Activated CD4-positive, alpha-beta T cell treated with anti-CD3 and anti-CD28 coated beads, Interleukin-2, amount 50 U/mL, for 24 hours (primary cell): Measurements from ENCODE around the gene OCA2.
"Not testable (repeated sequence)": the region's sequence is repeated elsewhere in the genome, so short reads cannot be mapped to it uniquely, and the experiment has no call there.

Source experiments
- DNase-seq, 2 donors: peaks; one replicate each; pipeline ENCODE4 v3.0.0-alpha.2; 2020; ENCODE audit warnings: low read depth in 1 of 2, low spot score in 1 of 2

Gene OCA2

DNA sequence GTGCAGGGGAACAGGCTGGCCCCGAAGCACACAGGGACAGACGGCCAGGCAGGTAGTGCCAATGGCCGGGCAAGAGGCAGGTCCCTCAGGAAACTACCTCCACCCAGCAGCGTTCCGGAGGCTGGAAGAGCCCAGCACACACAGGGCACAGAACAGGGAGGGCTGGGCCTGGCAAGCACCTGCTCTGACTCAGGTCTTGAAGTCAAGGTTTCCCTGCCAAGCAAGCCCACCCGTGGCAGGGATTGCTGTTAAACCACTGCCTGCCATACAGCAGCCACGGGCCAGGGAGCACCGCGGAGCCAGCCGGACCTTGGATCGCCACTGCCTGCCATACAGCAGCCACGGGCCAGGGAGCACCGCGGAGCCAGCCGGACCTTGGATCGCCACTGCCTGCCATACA, 22.5 kb upstream of the OCA2 start:
- not testable (repeated sequence) for DNase-seq

DNA sequence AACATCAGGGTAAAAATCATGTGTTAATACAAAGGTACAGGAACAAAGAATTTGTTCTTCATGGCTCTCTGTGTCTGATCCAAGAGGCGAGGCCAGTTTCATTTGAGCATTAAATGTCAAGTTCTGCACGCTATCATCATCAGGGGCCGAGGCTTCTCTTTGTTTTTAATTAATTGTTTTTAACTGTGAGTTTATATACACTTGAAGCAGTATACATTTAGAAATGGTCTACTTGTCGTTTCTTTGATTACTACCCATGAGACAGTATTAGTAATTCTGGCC, 21.2 kb upstream of the OCA2 start:
- DNase-seq: no peak

DNA sequence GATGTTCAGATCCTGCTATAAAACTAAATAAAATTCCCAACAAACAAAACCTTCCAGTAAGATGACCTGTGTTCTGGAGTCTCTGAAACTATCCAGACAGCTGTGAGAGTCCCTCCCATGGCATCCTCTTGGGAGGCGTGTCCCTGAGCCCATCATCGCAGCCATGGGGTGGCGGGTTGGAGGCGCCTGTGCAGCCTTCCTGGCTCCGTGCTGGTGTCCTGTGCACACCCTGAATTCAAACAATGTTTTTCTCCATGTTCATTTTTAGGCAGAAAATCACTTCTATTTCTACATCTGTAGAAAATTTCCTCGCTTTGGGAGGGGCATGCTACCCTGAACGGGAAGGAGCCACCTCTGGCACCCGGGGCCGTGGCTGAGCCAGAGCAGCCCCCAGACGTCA, 19.4 kb upstream of the OCA2 start:
- DNase-seq: no peak

DNA sequence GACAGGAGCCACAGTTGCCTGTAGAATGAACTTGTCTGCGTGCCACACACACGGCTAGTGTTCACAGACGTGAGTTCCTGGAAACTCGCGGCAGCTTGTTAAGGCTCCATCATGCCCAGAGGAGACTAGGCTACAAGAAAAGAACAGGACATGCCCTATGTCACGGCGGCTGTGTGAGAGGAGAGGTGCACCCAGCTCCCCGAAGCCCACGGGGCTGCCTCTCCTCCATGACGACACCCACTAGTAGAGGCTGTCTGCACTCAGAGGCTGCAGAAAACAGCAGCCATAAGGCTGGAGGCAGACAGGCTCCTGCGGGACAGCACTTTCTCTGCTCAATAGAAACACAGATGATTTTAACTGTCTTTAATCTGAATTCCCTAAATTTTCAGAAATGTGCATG, 19.0 kb upstream of the OCA2 start:
- DNase-seq: no peak

DNA sequence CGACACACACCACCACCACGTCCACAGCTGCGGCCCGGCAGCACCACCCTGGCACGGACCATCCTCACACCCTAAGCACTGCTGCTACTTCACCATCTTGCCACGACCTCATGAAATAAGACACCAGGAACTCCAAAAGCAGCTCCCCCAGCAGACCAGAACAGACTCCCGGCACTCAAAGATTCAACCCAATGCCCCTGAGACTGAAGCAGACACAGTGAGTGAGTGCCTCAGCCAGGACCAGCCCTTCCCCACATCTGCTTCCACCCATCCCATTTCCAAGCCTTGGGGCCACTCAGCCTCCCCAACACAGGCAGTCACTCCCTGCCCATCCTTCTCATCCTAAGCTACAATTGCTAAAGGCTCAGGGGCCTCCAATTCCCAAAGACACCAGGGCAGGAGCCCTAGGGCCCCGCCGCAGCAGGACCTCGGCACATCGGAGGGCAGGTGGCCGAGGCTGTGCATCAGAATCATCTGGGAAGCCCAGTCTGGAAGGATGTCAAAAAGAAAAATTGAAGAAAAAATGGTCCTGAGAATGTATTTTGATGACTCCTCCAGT, 18.4 kb upstream of the OCA2 start:
- DNase-seq: no peak

DNA sequence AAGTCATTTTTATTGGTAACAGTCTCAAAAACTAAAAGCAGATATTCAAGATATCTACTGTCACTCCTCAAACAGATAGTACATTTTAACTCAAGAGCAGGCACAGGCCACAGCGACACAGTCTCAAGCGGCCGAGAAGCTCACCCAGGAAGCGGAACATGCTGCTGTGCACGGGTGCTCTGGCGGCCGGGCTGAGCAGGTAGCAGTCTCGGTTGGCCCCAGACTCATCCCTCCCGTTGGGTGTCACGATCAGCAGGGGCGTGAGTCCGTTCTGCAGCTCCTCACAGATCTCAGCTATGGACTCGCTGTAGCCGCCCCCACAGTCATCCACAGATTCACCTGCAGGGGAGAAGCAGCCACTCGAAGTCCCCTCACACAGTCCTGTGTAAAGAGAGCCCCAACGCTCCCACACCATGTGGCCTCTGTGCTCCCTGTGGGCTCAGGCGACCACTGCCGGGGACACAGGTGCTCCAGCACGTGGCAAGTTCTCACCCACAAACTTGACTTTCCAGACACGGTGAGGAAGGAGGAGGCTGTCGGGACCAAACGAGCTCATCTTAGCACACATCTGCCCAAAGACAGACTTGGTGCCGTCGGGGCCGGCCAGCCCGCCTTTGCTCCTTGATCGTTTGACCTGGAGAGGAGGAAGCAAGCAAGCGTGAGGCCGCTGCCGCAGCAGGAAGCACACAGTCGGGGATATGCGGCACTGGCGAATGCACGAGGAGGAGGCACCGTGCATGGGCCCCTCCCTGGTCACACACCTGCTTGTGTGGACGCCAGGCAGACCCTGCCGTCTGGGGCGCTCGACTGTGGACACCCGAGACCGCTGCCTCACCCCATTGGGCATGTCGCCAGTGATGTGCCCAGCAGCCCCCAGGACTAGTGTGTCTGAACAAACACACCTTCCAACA, 17.7 kb upstream of the OCA2 start:
- DNase-seq: no peak

DNA sequence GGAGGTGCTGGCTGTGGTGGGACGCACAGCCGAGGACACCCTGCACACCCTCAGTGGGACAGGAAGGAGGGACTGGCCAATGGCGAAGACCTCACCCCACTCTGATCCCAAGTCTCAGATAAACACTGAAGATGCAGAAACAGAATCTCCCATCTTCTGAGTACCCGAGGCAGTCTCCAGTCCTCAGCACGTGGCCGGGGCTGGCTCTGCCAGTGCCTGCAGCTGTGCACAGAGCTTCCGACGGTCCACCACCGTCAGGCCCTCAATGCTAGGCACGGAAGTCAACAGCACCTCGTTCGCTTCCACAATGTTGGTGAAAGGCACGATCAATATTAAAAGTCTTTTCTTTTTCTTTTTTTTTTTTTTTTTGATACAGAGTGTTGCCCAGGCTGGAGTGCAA, 16.8 kb upstream of the OCA2 start:
- no peak for DNase-seq

DNA sequence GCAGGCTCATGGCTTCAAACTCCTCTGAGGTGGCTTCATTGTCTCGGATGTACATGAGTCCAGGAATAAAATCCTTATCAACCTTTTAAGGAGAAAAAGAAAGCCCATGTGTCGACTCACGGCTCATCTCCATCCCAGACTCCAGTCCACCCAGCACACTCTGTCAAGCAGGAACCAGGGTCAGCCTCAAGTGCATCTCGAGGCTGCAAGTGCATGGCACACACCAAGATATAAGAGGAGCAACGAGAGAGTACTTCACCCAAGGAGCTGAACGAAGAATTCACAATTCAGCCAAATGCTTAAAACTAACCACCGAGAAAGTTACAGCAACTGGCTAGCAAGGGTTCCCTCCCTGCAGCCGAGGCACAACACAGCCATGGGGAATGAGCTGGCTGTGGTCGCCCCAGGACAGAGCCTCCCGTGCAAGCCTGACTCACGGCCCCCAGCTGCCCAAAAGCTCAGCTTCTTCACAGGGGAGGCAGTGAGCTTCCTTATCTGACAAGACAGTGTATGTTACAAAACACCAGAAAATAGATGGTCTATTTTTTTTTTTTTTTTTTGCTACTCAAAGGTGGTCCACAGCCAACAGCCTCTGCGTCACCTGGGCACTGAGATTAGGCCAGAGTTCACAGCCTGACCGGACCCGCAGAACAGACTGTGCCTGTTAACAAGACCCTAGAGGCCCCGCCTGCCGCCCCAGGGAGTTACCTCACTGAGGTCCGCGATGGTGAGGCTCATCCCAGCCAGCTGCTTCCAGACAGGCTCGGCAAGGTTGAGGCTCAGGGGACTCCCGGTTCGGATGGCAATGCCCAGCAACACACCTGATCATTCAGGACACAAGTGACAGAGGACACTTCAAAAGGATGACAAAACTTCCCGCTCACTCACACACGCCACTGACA, 15.9 kb upstream of the OCA2 start:
- DNase-seq: no peak

DNA sequence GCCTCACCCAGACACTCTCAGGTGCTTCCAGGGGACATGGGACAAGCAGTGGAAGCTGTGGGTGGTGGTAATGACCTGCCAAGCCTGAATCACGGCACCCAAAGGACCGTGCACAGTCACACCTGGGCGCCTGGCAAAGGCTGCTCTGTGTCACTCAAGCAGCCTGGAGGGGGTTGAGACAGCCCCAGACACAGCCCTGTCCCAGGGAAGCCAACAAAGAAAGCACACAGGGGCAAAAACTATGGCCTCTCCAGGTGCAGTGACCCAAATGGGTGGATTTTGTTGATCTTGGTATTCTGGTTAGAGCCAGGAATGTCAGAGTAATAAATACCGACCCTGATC, 15.0 kb upstream of the OCA2 start:
- no peak for DNase-seq

DNA sequence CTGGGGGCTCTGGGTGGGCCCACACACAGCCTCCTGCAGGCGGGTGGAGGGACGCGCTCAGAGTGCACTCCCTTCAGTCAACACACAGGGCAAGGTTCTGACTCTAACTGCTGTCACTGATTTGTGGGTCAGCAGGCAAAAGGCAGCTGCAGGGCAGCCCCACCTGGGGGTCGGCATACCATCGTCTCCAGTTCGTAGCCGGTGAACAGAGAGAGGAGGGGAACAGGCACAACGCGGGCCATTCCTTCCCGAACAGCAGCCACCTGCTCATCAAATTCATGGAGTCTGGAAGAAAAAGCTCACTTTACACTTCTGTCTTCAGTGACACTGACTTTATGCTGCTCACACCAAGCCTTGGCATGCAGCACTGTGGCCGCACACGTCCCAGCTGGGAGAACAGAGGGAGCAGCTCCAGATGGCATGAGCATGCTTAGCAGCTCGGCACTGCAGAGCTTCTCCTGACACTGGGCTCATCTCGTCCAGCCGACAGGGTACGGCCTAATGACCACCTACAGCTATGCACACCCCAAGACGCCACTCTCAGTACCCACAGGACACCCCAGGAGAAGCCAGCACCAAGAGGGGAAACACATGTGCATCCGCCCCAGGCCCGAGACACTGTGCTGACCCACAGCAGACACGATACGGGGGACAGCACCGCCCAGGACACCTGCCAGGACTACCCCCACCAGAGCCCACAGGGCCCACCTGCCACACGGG, 14.4 kb upstream of the OCA2 start:
- DNase-seq: no peak

DNA sequence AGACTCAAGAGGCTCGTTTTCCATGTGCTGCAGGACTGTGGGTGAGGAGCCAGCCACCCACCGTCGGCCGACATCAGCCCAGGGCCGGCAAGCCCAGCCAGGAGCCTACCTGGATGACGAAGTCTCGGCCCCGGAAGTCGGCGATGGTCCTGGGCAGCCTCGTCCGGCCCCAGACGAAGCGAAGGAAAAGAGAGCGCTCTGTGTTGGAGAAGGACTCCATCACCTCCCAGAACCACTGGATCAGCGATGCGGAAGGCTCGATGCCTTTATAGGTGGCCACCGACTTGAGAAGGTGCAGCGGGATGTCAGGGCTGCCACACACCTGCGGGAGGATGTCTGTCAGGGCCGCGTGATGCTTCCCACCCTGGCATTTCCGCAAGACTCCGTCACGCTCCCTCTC, 13.8 kb upstream of the OCA2 start:
- no peak for DNase-seq

DNA sequence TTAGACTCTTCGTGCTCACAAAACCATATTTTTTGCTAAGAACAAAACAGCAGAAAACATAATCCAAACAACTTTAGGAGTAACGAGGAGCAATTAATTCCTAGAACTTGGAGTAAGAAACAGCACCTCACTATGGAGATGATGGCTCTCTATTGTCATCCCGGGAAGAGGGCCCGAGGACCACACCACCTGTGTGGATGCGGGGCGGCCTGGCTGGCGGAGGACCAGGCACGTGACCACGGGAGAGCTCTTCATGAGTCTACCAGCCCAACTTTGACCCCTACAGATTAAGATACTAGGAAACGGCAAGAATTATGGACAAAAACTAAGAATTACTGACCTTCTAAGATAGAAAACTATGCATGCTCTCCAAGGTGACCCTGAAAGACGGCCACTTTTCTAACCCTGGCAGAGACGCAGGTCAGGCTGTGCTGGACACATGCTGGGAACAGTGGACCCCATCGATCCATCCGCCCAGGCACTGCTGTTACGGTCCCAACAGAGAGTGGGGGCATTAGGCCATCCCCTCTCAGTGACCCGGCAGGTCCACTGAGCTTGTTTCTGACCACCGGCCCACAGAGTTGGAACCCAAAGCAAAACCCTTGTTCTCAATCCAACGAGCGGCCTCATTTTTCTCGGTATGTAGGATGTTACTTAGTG, 13.1 kb upstream of the OCA2 start:
- DNase-seq: no peak

DNA sequence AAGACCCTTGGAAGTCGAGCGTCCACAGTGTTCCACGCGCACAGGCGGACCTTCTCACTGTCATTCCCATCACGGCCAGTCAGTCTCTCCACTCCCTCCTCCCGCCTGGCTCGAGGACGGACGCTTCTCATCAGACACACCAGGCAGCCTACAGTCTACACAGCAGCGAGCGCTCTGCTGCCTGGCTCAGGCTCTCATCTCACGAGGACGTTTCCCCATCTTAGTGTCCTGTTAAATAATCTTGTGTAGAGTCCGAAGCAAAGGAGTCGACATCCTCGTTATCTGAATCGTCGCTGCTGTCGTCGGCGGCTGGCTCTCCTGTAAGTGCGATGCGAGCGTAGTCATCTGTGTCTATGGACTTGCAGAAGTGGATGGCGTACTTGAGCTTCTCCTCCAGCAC, 12.4 kb upstream of the OCA2 start:
- no peak for DNase-seq

DNA sequence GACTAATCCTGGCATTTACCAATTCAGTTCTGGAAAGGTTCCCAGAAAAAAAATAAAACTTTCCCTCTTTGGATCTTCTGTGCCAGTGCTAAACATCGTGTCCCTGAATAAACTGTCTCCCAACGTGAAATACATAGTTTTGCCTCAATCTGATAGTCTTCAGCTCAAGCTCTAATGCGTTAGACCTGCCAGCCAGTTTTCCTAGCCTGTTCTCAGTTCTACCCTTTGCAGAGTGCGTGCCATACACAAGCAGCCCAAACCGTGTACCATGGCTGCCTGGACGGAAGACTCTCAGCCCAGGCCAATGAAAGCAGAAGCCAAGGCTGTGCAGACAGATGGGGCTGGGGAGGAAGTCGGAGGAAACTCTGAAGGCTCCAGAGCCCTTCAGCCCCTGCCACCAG, 11.4 kb upstream of the OCA2 start:
- DNase-seq: no peak

DNA sequence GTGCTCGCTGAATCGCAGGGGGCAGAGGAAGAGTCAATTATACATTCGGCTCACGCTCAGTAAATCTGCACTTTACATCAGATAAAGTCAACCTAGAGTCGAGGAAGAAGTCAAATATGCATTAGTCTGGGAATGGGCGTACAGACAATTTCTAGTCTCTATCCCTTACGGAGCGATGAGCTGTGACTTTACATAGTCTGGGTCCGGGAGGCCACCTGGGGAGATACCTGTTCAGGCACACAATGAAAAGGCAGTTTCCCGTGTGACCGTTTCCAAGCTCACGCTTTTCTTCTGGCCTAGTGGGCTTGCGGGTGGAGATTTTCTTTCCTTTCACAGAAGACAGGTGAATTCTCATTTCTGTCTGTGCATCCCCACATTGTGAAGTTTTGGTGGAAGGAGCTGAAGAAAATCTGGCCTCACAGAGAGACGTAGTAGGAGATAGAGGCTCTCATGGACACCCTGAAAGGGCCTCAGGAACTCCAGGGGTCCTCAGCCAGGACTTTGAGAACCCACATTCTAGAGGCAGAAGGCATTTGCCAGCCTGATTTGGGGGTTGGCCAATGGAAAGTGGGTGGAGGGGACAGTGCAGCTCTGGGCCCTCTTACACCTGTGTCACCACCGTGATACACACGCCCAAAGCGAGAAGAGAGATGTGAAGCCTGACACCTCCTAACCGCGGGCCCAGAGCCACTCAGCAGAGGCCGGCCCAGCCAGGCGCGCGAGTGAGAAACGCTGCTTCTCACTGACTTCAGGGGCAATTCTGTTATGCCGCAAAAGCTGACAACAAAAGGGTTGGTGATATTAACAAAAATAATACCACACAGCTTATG, 10.7 kb upstream of the OCA2 start:
- no peak for DNase-seq

DNA sequence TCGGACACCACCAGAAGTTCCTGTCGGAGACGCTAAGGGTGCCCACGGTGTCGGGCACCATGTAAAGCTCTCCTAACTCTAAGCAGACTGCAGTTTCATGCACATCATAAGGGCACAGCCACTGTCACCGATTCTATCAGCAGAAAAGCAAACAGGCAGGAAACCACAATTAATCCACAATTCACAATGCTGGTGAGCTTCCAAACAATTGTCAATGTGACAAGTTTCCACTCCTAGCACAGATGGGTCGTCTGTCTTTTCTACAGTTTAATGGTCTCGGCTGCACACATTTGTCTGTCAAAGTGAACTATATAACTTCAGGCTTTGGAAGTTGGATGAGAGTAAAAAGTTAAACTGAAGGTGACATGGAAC, 8.8 kb upstream of the OCA2 start:
- no peak for DNase-seq

DNA sequence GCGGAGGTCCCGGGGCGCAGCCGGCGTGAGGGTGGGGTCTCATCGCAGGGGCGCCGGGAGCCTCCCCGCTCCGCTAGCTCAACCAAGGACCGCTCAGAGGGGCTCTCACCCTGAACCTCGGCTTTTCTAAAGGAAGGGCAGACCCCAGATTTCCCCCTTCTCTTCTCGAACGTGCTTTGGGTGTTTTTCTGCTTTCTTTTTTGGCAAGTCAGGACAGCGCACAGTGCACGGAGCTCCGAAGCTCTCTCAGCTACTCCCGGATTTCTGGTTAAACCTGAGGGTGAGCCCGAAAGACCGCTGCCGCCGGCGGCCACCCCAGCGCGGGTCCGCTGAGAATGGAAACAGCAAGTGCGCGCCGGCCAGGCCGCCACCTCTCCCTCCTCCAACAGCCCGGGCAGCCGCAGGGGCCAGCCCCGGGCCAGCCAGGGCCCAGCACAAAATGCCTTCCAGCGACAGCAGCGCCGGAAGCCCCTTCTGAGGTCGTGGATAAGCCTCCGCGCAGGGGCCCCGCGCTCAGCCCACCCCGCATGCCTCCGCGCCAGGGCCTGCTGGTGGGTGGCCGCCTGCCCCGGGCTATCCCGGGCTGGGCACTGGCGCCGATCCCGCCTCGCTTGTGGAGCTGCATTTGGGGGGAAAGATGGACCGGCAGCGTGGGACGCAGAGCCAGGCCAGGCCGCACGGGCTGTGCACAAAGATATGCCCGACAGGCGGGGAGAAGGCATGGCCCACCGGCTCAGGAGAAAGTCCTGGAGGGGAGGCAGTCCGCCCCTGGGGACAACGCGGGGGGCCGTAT, 8.2 kb upstream of the OCA2 start:
- no peak for DNase-seq

DNA sequence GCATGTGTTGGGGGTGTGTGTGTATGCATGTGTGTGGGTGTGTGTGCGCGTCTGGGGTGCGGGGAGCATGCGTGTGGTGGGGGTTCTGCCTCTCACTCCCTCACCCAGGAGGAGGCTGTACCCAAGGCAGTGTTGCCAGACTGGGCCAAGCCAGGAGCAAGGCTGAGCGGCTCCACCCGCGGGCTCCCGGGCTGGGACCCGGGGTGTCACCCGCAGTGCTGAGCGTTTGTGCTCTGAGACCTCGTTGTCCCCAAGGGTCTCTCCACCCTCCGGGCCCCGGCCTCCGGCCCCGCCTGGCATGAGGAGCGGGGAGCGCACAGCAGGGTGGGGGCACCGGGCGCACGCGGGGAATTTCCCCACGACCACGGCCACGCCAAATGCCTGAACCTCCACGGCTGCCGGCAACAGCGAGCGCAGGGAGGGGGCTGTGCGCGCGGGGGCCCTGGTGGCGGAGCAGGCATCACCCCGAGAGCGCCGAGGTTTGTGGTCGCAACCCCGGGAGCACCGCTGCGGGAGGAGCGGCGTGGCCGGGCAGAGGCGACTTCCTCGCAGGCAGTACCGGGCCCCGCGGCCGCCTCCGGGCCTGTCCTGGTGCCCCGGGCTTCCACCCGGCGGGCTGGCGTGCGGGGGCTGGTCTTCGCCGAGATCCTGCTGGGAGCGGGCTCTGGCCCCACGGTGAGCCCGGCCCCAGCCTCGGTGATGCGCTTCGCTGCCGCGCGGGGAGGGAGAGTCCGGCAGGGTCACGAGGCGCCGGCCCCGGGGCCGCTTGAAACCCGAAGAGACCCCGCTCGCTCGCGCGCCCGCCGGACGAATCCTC, 7.4 kb upstream of the OCA2 start:
- no peak for DNase-seq

DNA sequence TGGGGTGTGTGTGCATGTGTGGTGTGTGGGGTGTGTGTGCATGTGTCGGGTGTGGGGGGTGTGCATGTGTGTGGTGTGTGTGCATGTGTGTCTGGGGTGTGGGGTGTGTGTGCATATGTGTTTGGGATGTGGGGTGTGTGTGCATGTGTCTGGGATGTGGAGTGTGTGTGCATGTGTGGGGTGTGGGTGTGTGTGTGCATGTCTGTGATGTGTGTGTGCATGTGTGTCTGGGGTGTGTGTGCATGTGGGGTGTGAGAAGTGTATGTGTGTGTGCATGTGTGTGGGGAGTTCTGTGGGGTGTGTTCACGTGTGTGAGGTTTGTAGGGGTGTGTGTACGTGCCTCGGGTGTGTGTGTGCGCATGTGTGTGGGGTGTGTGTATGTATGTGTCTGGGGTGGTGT, 6.7 kb upstream of the OCA2 start:
- no peak for DNase-seq
